ENCODE data around the gene TNFAIP2. TPM values are rescaled to one million over a fixed set of nuclear protein-coding genes. Genes with fewer than 3 reads are reported as not detected.

TNFAIP2 gene
- total RNA-seq, 1 donor from 2014 or later = 82.7 TPM

- no peak for TF ChIP-seq CTCF (IDR thresholded peaks at IDR 0.05)
- TF ChIP-seq POLR2AphosphoS5 (IDR thresholded peaks at IDR 0.05; ENCODE audit: insufficient read depth in 1 of 2, low read depth in 1 of 2) = no peak
- no peak for TF ChIP-seq POLR2A (IDR thresholded peaks at IDR 0.05)
- Histone ChIP-seq H3K4me3 (no peak overlapping the region), H3K27ac (peak overlapping the region; percentile 72)
Measured at GRCh38 chr14:103128631-103129300, 5.5 kb downstream of the TNFAIP2 start.

GRCh38 chr14:103129301-103130016, 6.2 kb downstream of the TNFAIP2 start:
- intact Hi-C loops (cut with DNase I) = no loop called here
- TF ChIP-seq POLR2AphosphoS5 (IDR thresholded peaks at IDR 0.05; ENCODE audit: insufficient read depth in 1 of 2, low read depth in 1 of 2) (no peak), POLR2A (IDR thresholded peaks at IDR 0.05) (no peak), CTCF (IDR thresholded peaks at IDR 0.05) (no peak)
- no peak overlapping the region for H3K4me3 ChIP-seq

More at GRCh38 chr14:103128631-103129300, 5.5 kb downstream of the TNFAIP2 start:
- intact Hi-C loops (cut with DNase I) = no loop called here
- no peaks in the 10 kb centered on the region for H3K27me3 ChIP-seq
- no peaks in the 10 kb centered on the region for H3K9me3 ChIP-seq
- H3K4me1 ChIP-seq = peaks cover 82% of the 10 kb centered on the region
- H3K36me3 ChIP-seq = peaks cover 0 to 23% of the 10 kb centered on the region in 2 donors
- no peak for DNase-seq (ENCODE audit: extremely low spot score in 2 of 2)

GRCh38 chr14:103130017-103130764, 6.9 kb downstream of the TNFAIP2 start:
- H3K9me3 ChIP-seq = no peaks in the 10 kb centered on the region
- DNase-seq (ENCODE audit: extremely low spot score in 2 of 2) = no peak
- no peak overlapping the region for H3K4me3 ChIP-seq
- intact Hi-C loops (cut with DNase I) = no loop called here
- H3K27me3 ChIP-seq = no peaks in the 10 kb centered on the region
- TF ChIP-seq POLR2AphosphoS5 (IDR thresholded peaks at IDR 0.05; ENCODE audit: insufficient read depth in 1 of 2, low read depth in 1 of 2) (no peak), POLR2A (IDR thresholded peaks at IDR 0.05) (no peak), CTCF (IDR thresholded peaks at IDR 0.05) (no peak)
- H3K27ac ChIP-seq = peak overlapping the region; percentile 72
- peaks cover 0 to 36% of the 10 kb centered on the region in 2 donors for H3K36me3 ChIP-seq
- peaks cover 68% of the 10 kb centered on the region for H3K4me1 ChIP-seq

More at GRCh38 chr14:103129301-103130016, 6.2 kb downstream of the TNFAIP2 start:
- Histone ChIP-seq H3K9me3 (no peaks in the 10 kb centered on the region), H3K36me3 (peaks cover 0 to 30% of the 10 kb centered on the region in 2 donors), H3K4me1 (peaks cover 76% of the 10 kb centered on the region), H3K27ac (peak overlapping the region; percentile 72), H3K27me3 (no peaks in the 10 kb centered on the region)
- DNase-seq (ENCODE audit: extremely low spot score in 2 of 2) = no peak

- no peak overlapping the region for H3K4me3 ChIP-seq
- intact Hi-C loops (cut with DNase I) = no loop called here
- no peaks in the 10 kb centered on the region for H3K27me3 ChIP-seq
- peak overlapping the region; percentile 72 for H3K27ac ChIP-seq
- peaks cover 67% of the 10 kb centered on the region for H3K4me1 ChIP-seq
- no peak for DNase-seq (ENCODE audit: extremely low spot score in 2 of 2)
- TF ChIP-seq POLR2A (IDR thresholded peaks at IDR 0.05) (peak in 1 of 2 donors; percentile 18), POLR2AphosphoS5 (IDR thresholded peaks at IDR 0.05; ENCODE audit: insufficient read depth in 1 of 2, low read depth in 1 of 2) (peak; percentile 63 to 67), CTCF (IDR thresholded peaks at IDR 0.05) (no peak)
- peaks cover 0 to 43% of the 10 kb centered on the region in 2 donors for H3K36me3 ChIP-seq
- no peaks in the 10 kb centered on the region for H3K9me3 ChIP-seq
Measured at GRCh38 chr14:103130965-103131364, 7.7 kb downstream of the TNFAIP2 start.
